GM18907 (cell line): Measurements from ENCODE around the gene UBA1.

Source experiments
- ATAC-seq: cut with Tn5 transposase; IDR thresholded peaks from one replicate; pipeline ENCODE4 v1.9.1; 2021; ENCODE audit warnings: mild to moderate bottlenecking, moderate library complexity; ENCODE audit not compliant: unreplicated experiment

UBA1 gene

DNA sequence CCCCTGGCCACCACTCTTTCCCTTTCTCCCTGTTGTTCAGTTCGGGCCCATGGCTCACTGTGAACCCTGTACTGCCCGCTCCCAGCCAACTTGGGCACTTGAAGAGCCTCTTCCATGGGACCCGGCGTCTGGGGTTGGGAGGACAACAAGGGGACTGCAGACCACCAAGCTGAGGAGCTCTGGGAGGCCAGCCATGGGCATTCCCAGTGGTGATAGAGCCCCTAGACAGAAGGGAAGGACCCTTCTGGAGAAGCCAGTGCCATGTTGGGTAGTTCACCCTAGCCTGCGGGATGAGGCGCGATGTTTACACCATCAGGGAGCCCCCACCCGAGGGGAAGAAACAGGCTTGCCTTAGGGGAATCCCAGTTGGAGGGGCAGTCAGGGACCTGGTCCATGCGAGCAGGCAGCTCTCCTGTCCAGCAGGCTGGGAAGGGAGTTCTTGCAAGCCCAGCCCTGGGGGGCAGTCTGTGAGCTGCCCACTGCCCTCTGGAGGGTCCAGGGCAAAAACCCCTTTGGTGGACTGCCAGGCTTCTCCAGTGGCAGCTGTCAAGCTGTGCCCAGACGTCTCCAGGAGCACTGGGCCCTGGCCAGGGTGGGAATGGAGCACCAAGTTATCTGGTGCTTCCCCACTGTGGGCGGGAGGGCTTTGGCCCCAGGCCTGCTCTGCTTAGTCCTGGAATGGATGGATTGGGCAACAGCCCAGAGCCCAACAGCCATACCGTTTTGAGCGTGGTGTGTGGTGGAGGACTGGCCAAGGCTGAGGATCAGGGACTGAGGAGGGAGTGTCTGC, 23.7 kb upstream of the UBA1 start:
- no peak for ATAC-seq

DNA sequence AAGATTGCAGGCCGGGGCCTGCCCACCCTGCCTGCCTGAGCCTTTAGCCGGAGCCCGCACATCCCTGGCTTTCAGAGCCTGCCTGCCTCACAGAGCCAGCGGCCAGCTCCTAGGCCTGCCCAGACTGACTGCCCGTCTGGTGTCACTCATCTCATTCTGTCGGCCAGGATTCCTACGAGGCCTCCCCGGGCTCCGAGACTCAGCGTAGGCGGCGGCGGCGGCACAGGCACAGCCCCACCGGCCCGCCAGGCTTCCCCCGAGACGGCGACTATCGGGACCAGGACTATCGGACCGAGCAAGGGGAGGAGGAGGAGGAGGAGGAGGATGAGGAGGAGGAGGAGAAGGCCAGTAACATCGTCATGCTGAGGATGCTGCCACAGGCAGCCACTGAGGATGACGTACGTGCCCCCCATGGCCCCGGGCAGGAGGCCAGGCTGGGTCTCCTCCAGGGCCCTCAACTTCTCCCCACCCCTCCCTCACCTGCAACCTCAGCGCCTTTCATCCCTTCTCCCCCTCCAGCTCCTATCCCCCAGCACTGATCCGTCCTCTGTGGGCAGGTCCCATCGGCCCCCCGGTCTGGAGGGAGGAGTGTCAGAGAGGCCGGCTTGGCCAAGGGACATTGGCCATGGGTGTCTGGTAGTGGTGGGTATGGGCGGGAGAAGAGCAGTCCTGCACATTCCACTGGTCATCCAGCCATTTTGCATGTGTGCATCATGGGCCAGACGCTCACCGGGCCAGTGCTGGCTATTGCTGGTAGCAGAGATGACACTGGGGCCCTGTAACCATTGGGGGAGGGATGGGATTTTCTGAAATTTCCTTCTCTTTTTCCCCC, 22.6 kb upstream of the UBA1 start:
- no peak for ATAC-seq

DNA sequence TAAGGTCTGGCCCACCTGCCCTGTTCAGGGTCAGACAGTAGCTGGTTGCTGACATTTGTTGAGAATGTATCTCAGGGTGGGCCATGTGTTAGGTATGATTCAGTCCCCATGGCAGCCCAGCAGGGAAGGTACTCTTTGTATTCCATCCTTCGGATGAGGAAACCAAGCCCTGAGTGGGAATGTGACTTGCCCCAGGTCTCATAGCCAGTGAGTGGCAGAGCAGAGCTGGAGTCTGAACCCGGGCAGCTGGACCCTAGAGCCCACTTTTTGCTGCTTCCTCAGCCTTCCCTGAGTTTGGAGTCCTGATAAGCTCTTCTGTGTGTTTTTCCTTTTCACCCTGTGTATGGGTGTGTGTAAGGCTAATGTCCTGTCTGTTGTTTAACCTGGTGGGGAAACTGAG, 21.6 kb upstream of the UBA1 start:
- ATAC-seq, result no peak

DNA sequence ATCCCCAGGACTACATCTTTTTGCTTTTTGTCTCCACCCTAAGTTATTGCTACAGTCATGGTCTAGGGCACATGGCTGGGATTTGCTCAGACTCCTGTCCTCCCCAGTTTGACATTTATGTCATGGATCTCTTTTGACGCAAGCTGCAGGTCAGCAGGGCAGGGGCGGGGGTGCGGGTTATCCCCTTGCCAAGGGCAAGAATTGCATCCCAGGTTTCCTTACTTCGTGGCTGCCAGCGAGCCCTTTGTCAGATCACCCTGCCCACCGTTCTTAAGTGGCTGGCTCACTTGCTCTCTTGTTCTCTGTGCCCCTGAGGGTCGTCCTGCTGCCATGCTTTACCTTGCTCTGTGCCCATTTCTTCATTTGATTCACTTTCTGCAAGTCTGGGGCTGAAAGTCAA, 21.1 kb upstream of the UBA1 start:
- ATAC-seq, result no peak

DNA sequence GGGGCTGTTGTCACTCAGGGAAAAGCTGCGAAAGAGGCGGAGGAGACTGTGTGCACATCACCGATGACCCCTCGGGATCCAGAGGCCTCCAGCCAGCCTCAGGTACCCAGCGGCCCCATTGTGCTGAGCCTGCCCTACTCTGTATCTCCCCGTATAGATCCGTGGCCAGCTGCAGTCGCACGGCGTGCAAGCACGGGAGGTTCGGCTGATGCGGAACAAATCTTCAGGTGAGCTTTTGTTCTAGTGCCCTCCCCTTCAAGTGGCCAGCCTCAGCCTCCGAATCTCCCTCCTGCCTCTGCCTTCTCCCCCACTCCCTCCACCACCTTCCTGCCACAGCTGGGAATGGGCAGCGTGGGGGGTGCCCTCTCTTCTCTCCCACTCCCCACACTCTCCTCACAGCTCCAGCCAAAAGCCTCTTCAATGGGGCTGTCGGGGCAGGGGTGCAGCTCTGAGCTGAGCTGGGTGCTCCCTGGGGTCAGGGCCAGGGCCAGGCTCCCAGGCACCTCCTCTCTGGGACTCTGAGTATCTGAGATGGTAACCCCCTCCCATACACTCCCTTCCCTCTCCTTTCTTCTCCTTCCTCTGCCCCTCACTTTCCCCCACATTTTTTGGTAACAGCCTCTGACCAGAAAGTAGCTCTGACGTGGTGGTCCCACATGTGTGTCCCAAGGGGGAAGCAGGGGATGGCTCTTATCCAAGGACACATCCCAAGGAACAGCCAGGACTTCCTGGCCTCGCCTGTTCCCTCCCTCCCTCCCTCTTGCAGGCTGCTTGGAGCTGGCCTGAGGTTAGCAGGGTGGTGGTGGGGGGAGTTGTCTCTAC, 20.4 kb upstream of the UBA1 start:
- no peak for ATAC-seq

DNA sequence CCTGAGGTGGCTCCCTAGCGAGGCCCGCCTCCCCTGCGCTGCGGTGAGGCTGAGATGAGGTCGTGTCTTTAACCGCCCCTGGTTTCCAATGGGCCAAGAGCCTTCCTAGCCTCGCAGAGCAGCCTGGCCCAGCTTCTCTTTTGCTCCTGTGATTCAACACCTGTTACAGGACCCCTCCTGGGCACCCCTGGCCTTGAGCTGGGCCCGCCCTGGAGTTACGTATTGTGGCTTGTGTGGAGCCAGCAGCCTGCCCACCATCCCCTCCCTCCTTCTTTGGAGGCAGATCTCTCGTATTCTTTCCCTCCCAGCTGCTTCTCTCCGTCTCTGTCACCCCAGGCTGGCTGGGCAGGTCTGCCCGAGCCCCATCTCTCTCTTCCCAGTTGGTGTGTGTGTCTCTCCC, 19.3 kb upstream of the UBA1 start:
- ATAC-seq, result no peak

DNA sequence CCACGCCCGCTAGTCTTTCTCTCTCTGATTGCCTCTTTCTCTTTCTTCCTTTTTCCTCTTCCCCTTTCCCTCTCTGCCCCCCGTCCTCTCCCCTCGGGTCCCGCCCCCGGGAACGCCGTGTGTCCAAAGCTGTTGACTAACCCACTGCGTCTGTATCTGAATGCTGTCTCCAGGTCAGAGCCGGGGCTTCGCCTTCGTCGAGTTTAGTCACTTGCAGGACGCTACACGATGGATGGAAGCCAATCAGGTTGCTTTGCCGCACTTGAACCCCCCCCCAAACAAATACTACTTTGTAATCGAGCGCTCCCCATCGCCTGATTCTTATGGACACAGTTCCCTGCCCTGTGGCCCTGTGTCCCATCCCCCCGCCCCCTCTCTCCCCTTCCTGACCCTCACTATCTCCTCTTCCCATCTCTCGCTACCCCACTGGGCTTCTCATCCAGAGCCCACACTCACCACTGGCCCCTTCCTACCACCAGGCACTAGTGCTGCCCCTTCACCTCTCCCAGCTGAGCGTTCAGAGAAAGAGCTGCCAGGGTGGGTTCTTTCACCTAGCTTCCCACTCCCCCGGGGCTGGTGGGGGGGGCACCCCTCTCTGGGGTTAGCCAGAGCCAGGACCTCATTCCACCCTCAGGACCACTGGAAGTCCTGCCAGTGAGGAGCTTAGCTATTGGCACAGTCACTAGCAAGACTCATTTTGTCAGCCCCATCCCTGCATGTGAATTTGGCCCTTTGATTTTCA, 18.6 kb upstream of the UBA1 start:
- ATAC-seq, result no peak

DNA sequence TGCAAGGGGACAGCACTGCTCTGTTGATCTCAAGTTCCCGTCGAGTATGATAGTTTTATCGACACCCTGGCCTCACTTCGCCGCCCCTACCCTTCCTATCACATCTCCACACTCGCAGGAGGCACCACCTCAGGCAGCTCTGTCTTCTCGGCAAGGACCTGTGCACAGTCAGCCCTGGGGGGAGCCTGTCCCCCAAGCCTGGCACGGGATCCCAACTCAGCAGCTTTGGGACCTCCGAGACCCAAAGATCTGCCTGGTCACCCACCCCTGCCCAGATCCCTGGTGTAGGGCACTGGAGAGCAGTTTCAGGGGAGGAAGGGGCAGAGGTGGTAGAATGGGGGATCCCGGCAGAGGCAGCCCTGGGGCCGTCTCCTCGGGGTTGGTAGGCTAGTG, 18.0 kb upstream of the UBA1 start:
- ATAC-seq, result no peak

DNA sequence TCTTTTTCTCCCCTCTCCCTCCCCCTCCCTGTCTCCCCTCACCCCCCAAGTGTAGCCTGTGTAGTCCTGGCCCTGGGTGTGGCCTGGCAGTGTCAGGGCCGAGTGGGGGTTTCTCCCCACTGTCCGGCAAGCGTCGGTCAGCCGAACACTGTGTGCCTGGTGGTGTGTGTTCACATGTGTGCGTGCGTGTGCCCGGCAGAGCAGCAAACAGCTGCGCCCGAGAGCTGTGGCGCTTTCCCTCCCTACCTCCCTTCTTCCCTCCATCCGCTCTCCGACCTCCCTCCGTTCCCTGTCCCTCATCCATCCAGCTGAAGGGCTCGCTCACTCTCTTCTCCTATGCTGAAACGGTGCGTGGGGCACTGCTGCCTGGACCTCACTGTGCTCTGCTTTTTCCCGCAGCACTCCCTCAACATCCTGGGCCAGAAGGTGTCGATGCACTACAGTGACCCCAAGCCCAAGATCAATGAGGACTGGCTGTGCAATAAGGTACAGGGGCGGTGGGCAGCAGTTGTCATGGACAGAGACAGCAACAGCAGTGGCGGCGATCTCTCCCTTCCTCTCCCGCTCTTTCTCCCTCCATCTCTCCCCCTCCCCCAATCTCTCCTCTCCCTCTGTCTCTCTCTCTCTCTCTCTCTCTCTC, 17.4 kb upstream of the UBA1 start:
- ATAC-seq, result no peak

DNA sequence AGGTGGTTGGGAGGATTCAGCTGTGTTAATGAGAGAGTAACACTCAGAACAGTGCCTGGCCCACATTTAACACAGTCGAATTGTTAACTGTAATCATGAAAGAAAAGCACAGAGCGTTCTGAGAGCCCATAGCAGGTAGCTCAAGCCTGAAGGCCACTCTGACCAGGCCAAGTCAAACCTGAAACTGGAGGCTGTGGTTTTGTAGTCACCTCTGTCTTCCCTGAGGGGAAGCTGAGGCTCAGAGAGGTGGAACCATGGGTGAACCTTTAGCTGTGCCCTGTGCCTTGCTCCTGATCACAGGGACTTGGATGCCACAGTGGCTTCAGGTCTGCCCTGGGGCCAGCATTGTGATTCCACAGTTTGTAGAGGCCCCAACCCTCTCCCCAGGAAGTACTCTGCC, 16.6 kb upstream of the UBA1 start:
- ATAC-seq, result no peak

DNA sequence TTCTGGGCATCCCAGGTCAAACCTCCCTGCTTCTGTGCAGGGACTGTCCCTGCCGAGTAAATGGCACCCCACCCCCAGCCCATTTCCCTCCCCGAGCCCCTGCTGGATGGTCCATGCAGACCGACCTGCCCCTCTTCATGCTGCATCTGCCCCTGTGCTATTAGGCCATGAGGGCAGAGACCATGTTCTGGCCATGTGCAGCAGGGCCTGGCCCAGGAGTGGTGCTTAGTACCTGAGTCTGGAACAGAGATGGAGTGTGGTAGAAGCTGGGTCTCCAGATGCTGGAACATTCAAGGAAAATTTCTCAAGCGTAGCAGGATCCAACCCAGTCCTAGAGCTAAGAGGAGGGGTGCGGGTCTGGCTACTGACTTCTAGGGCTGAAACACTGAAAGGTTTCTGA, 15.3 kb upstream of the UBA1 start:
- no peak for ATAC-seq

DNA sequence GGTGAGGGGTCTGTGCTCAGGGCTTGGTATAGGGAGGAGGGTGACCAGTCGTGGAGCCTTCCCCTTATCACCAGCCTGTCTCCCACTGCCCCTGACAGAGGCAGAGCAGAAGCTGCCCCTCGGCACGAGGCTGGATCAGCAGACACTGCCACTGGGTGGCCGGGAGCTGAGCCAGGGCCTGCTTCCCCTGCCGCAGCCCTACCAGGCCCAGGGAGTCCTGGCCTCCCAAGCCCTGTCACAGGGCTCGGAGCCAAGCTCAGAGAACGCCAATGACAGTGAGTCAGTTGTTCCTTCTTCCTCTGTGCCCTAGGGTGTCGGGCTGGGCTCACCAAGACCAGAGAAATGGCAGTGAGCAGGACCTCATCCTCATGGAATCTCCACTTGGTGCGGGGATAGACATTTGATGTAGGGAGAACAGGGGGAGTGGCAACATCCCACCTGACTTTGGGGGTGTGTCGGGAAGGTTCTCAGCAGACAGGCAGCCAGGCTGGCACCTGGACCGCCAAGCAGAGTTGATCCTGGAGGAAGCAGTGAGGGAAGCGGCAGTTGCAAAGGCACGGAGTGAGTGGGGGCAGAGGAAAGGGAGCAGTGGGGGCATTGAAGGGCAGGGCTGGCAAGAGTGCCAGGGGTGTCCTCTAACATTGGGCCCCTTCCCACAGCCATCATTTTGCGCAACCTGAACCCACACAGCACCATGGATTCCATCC, 14.3 kb upstream of the UBA1 start:
- no peak for ATAC-seq

DNA sequence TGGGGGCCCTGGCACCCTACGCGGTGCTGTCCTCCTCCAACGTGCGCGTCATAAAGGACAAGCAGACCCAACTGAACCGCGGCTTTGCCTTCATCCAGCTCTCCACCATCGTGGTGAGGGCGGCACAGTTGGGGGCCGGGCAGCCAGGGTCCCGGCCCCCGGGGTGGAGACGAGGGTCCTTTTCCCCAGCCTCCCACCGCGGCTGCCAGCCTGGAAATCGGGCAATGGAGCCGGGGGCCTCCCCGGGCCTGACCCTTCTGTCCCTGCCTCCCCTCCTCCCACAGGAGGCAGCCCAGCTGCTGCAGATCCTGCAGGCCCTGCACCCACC, 13.7 kb upstream of the UBA1 start:
- no peak for ATAC-seq

DNA sequence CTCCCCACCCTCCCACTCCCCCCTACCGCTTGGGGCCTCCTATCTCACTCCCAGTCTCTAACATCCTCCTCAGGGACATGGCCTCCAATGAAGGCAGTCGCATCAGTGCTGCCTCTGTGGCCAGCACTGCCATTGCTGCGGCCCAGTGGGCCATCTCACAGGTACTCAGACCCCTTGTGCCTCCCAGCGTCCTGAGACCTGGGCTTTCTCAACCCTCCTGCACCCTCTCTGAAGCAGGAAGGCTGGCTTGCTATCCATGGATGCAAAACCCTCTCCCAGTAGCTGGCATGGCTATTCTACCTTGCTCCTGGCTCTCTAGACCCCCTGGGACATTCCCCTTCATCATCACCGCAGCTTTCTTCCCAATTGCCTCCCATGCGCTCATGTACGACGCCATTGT, 13.3 kb upstream of the UBA1 start:
- ATAC-seq, result no peak

DNA sequence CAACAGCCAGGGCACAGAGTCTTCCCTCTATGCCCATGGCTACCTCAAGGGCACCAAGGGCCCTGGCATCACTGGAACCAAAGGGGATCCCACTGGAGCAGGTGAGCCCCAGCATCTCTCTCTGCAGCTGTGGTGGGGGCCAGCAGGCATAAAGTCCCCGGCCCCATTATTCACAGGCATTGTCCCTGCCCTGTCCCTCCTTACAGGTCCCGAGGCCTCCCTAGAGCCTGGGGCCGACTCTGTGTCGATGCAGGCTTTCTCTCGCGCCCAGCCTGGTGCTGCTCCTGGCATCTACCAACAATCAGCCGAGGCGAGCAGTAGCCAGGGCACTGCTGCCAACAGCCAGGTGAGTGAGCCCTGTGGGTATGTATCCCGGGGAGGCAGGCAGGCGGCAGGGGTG, 12.3 kb upstream of the UBA1 start:
- ATAC-seq, result no peak

DNA sequence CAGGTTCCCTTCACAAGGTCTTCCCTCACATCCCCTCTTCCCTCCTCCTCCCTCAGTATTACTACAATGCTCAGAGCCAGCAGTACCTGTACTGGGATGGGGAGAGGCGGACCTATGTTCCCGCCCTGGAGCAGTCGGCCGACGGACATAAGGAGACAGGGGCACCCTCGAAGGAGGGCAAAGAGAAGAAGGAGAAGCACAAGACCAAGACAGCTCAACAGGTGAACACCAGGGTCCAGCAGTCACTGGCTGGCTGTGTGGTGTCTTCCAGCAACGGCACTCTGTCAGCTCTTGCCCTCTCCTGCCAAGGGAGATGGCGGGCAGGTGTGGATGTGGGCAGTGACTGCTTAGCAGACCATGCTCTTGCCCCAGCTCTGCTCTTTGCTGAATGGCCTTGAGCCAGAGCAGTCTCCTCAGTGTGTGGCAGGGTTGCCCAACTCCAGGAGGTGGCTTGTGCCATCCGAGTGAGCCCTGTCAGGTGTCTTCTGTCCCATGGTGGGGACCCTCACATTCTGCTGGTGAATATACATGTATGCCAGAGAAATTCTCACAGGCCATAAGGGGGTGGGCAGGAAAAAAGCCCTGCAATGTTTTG, 11.4 kb upstream of the UBA1 start:
- ATAC-seq, result no peak

DNA sequence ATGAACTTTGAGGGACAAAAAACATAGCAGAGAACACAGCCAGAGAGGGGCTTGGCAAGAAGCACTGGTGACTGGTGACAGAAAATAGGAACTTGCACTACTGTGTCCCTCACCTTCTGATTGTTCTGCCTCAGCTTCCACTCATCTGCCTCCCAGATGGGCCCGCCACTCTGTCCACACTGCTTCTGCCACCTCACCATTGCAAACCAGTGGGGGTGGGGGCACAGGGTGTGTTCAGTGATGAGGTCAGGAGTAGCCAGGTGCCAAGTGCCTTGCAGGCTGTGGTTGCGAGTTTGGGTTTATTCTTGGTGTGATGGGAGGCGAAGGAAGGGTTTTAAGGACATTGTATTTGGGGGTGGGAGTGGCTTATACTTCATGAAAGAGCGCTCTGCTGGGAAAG, 9.1 kb upstream of the UBA1 start:
- ATAC-seq, result no peak

DNA sequence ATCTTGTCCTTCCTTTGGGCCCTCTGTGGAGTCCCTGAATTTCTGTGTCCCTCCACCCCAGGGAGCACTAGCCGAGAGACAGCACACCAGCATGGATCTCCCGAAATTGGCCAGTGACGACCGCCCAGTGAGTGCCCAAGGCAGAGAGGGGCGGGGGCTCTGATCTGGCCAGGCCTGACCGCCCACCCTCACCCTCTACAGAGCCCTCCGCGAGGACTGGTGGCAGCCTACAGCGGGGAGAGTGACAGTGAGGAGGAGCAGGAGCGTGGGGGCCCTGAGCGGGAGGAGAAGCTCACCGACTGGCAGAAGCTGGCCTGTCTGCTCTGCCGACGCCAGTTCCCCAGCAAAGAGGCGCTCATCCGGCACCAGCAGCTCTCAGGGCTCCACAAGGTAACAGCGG, 8.4 kb upstream of the UBA1 start:
- no peak for ATAC-seq

DNA sequence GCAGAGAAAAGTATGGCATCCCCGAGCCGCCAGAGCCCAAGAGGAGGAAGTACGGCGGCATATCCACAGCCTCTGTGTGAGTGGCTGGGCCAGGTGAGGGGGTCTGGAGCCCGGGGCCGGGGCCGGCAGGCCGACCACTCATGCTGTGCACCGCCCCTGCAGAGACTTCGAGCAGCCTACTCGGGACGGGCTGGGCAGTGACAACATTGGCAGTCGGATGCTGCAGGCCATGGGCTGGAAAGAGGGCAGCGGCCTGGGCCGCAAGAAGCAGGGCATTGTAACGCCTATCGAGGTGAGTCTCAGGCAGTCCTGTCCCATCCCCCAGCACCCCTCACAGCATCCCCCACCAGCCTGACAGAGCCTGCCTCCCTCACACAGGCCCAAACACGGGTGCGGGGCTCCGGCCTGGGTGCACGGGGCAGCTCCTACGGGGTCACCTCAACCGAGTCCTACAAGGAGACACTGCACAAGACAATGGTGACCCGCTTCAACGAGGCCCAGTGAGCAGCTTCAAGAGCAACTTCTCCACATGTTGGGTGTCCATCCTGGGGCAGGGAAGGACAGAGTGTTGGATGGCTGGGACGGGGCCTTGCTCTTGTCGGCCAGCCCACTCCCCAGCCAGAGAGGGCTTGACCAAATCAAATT, 7.4 kb upstream of the UBA1 start:
- ATAC-seq, result no peak
